IPS-18a (cell line): Measurements from ENCODE around the gene KCTD19.

ENCODE experiments used
- H3K27ac ChIP-seq: one replicate; pipeline ENCODE4 v1.5.1; 2013; ENCODE audit warnings: low read length
- H3K27me3 ChIP-seq: one replicate; pipeline ENCODE4 v1.6.1; 2013; ENCODE audit warnings: mild to moderate bottlenecking, low read length; ENCODE audit not compliant: control insufficient read depth, insufficient read depth
- H3K36me3 ChIP-seq: one replicate; pipeline ENCODE4 v1.6.1; 2013; ENCODE audit warnings: low read depth, low read length; ENCODE audit not compliant: control insufficient read depth
- H3K4me1 ChIP-seq: one replicate; pipeline ENCODE4 v1.6.1; 2013; ENCODE audit warnings: low read depth, low read length; ENCODE audit not compliant: control insufficient read depth
- H3K4me3 ChIP-seq: one replicate; pipeline ENCODE4 v1.5.1; 2013; ENCODE audit warnings: low read length
- H3K9ac ChIP-seq: one replicate; pipeline ENCODE4 v1.6.1; 2013; ENCODE audit warnings: mild to moderate bottlenecking, low read length, moderate library complexity
- H3K9me3 ChIP-seq: one replicate; pipeline ENCODE4 v1.6.1; 2013; ENCODE audit warnings: low read depth, low read length; ENCODE audit not compliant: control insufficient read depth

The KCTD19 gene

DNA sequence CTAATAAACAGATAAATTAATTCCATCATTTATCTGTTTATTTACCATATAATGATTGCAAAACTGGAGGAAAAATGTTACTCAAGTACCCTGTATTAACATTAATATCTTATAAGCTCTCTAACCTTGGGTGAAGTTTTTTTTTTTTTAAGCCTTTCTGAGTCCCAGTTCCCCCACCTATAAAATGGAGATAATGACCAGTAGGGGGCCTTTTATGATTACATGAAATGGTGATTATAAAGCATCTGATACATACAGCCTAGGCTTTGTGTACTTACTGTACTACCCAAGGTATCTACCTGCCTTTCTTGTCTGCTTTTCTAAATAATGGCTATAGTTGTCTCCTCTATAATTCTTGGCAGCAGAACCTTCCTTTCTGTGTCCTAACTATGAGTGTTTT is 22.6 kb upstream of the KCTD19 start:
- H3K4me3 ChIP-seq, result no peak overlapping the region
- no peaks in the 10 kb centered on the region for H3K9me3 ChIP-seq
- no peaks in the 10 kb centered on the region for H3K27me3 ChIP-seq
- H3K4me1 ChIP-seq, result no peaks in the 10 kb centered on the region
- no peaks in the 10 kb centered on the region for H3K36me3 ChIP-seq
- H3K9ac ChIP-seq, result no peak overlapping the region
- no peak overlapping the region for H3K27ac ChIP-seq

DNA sequence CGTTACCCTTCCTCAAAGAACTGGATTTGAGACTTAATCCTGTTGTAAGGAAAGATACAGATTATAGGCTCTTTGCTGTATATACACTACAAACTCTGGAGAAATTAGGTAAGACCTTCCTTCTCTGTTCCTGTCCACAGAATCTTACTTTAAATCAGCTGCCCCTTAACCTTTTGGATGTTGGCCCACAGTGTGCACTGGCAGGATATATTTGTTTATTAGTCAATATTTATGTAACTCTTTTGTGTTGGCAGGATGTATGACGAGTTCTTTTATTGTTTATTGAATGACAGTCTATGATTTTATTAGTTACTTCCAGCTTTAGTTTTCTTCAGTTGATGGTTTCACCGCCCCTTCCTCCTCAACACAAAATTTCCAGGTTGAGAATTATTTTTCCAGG is 19.8 kb upstream of the KCTD19 start:
- no peaks in the 10 kb centered on the region for H3K36me3 ChIP-seq
- H3K27ac ChIP-seq, result no peak overlapping the region
- H3K4me3 ChIP-seq, result no peak overlapping the region
- no peaks in the 10 kb centered on the region for H3K4me1 ChIP-seq
- H3K27me3 ChIP-seq, result no peaks in the 10 kb centered on the region
- H3K9ac ChIP-seq, result no peak overlapping the region
- no peaks in the 10 kb centered on the region for H3K9me3 ChIP-seq

- H3K36me3 ChIP-seq, result no peaks in the 10 kb centered on the region
- no peaks in the 10 kb centered on the region for H3K9me3 ChIP-seq
- H3K4me3 ChIP-seq, result no peak overlapping the region
- H3K9ac ChIP-seq, result no peak overlapping the region
- no peaks in the 10 kb centered on the region for H3K4me1 ChIP-seq
- H3K27me3 ChIP-seq, result no peaks in the 10 kb centered on the region
- no peak overlapping the region for H3K27ac ChIP-seq
These were observed 18.9 kb upstream of the KCTD19 start for GRCh38 chr16:67345401-67345800.

GRCh38 chr16:67342616-67343015 is 16.1 kb upstream of the KCTD19 start:
- H3K4me3 ChIP-seq, result no peak overlapping the region
- H3K9ac ChIP-seq, result no peak overlapping the region

DNA sequence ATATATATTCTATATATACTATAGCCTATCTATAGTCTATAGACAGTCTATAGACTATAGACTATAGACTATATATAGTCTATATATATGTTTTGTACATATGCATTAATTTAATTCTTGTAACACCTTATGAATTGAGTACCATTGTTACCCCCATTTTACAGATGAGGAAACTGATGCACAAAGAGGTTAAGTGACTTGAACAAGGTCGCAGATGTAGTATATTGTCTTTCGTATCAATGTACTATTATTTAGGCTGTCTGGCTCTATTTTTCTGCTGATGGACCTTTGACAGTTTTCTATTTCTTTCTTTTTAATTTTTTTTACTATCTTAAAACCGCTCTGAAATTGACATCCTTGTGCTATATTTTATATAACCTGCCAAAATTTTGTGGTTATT is 14.7 kb upstream of the KCTD19 start:
- H3K27ac ChIP-seq, result no peak overlapping the region
- H3K36me3 ChIP-seq, result no peaks in the 10 kb centered on the region
- no peaks in the 10 kb centered on the region for H3K27me3 ChIP-seq
- H3K9me3 ChIP-seq, result no peaks in the 10 kb centered on the region
- H3K4me1 ChIP-seq, result no peaks in the 10 kb centered on the region
- no peak overlapping the region for H3K9ac ChIP-seq
- no peak overlapping the region for H3K4me3 ChIP-seq

More at GRCh38 chr16:67342616-67343015, 16.1 kb upstream of the KCTD19 start:
- H3K27me3 ChIP-seq, result no peaks in the 10 kb centered on the region
- H3K4me1 ChIP-seq, result no peaks in the 10 kb centered on the region
- no peaks in the 10 kb centered on the region for H3K9me3 ChIP-seq
- no peak overlapping the region for H3K27ac ChIP-seq
- no peaks in the 10 kb centered on the region for H3K36me3 ChIP-seq

DNA sequence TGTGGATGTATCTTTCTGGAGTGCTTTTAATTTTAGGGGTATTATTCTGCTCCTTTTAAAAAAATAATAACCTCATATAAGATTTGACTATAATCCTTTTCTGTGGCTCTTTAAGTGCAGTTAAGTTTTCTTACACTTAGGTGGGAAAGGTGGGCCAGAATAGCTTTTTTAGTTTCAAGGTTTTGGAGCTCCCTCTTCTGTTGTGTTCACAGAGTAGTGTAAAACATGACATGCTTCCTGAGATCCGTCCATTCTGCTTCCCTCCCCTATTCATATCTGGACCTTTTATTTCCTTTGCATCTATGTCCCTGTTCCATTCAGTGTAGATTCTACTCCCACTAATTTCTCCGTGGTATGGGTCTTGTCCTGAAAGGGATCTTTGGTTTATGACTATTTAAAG is 12.9 kb upstream of the KCTD19 start:
- no peak overlapping the region for H3K9ac ChIP-seq
- H3K9me3 ChIP-seq, result no peaks in the 10 kb centered on the region
- H3K27me3 ChIP-seq, result no peaks in the 10 kb centered on the region
- no peak overlapping the region for H3K4me3 ChIP-seq
- H3K36me3 ChIP-seq, result no peaks in the 10 kb centered on the region
- no peak overlapping the region for H3K27ac ChIP-seq
- H3K4me1 ChIP-seq, result no peaks in the 10 kb centered on the region

GRCh38 chr16:67336648-67337047 is 10.1 kb upstream of the KCTD19 start:
- no peak overlapping the region for H3K27ac ChIP-seq
- no peaks in the 10 kb centered on the region for H3K27me3 ChIP-seq
- H3K4me1 ChIP-seq, result no peaks in the 10 kb centered on the region

GRCh38 chr16:67336116-67336515 is 9.6 kb upstream of the KCTD19 start:
- Histone ChIP-seq H3K9me3 (no peaks in the 10 kb centered on the region), H3K27ac (no peak overlapping the region), H3K36me3 (no peaks in the 10 kb centered on the region), H3K27me3 (no peaks in the 10 kb centered on the region), H3K9ac (no peak overlapping the region), H3K4me3 (no peak overlapping the region), H3K4me1 (no peaks in the 10 kb centered on the region)

More at GRCh38 chr16:67336648-67337047, 10.1 kb upstream of the KCTD19 start:
- no peaks in the 10 kb centered on the region for H3K36me3 ChIP-seq
- H3K9ac ChIP-seq, result no peak overlapping the region
- no peaks in the 10 kb centered on the region for H3K9me3 ChIP-seq
- H3K4me3 ChIP-seq, result no peak overlapping the region

GRCh38 chr16:67333315-67333714 is 6.8 kb upstream of the KCTD19 start:
- no peaks in the 10 kb centered on the region for H3K9me3 ChIP-seq
- no peaks in the 10 kb centered on the region for H3K27me3 ChIP-seq
- no peak overlapping the region for H3K9ac ChIP-seq
- no peaks in the 10 kb centered on the region for H3K36me3 ChIP-seq
- no peak overlapping the region for H3K27ac ChIP-seq
- no peaks in the 10 kb centered on the region for H3K4me1 ChIP-seq
- no peak overlapping the region for H3K4me3 ChIP-seq

- H3K4me3 ChIP-seq, result no peak overlapping the region
- peaks cover under 1% of the 10 kb centered on the region for H3K27me3 ChIP-seq
- no peak overlapping the region for H3K9ac ChIP-seq
- no peak overlapping the region for H3K27ac ChIP-seq
- H3K9me3 ChIP-seq, result no peaks in the 10 kb centered on the region
- H3K4me1 ChIP-seq, result no peaks in the 10 kb centered on the region
- no peaks in the 10 kb centered on the region for H3K36me3 ChIP-seq
These were observed 3.4 kb upstream of the KCTD19 start for GRCh38 chr16:67329901-67330300.

DNA sequence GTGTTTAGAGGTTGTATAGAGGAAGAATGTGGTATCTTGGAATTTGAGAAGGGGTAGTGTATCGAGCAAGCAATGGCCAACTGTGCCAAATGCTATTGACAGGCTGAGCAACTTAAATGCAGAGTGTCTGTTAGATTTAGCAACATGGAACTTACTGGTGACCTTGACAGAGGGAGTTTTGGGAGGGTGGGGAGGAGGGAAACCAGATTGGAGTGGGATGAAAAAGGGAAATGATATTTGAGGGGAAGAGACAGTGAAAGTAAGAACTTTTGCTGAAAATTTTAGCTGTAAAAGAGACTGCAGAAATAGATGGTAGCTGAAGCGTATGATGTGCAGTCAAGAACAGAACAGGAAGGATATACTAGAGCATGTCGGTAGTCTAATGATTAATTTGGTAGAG is 1.2 kb upstream of the KCTD19 start:
- Histone ChIP-seq H3K36me3 (no peaks in the 10 kb centered on the region), H3K9me3 (no peaks in the 10 kb centered on the region), H3K9ac (no peak overlapping the region), H3K4me1 (no peaks in the 10 kb centered on the region), H3K4me3 (no peak overlapping the region), H3K27ac (no peak overlapping the region), H3K27me3 (peaks cover 15% of the 10 kb centered on the region)

DNA sequence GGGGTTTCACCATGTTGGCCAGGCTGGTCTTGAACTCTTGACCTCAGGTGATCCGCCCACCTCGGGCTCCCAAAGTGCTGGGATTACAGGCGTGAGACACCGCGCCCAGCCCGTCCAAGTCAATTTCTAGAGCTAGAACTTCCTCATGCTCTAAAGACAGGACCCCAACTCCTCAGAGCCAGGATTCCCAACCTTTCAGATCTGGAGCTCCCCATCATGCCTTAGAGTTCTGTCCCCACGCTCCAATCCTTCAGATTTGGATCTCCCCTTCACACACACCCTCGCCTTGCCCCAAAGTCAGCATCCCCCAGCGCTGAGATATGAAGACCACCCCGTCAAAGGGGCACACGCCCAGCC is 448 bp downstream of the KCTD19 start:
- no peak overlapping the region for H3K27ac ChIP-seq
- peak overlapping the region; percentile 48 for H3K4me3 ChIP-seq

More for the DNA sequence above, 448 bp downstream of the KCTD19 start:
- Histone ChIP-seq H3K9ac (no peak overlapping the region), H3K9me3 (no peaks in the 10 kb centered on the region), H3K36me3 (no peaks in the 10 kb centered on the region), H3K27me3 (peaks cover 18% of the 10 kb centered on the region), H3K4me1 (no peaks in the 10 kb centered on the region)
